ENCODE measurements around the gene JCAD. TPM values are rescaled to one million over a fixed set of nuclear protein-coding genes. Genes with fewer than 3 reads are reported as not detected.

JCAD gene
- total RNA-seq, 1 donor: 2.3 TPM

GRCh38 chr10:30048768-30049517 lies 10.4 kb downstream of the JCAD start:
- no peak for TF ChIP-seq CTCF (IDR thresholded peaks at IDR 0.05; ENCODE audit: insufficient read depth, low read length)
- no peak overlapping the region for H3K4me3 ChIP-seq (ENCODE audit: low read depth, low read length)
- no peak for DNase-seq (ENCODE audit: low read depth)

GRCh38 chr10:30047924-30048531 lies 11.4 kb downstream of the JCAD start:
- DNase-seq (ENCODE audit: low read depth): no peak
- H3K4me3 ChIP-seq (ENCODE audit: low read depth, low read length): no peak overlapping the region
- no peak for TF ChIP-seq CTCF (IDR thresholded peaks at IDR 0.05; ENCODE audit: insufficient read depth, low read length)

- no peak for TF ChIP-seq CTCF (IDR thresholded peaks at IDR 0.05; ENCODE audit: insufficient read depth, low read length)
- DNase-seq (ENCODE audit: low read depth): no peak
- no peak overlapping the region for H3K4me3 ChIP-seq (ENCODE audit: low read depth, low read length)
Measured at GRCh38 chr10:30047430-30047829, 12.0 kb downstream of the JCAD start.

GRCh38 chr10:30046476-30046875 lies 12.9 kb downstream of the JCAD start:
- H3K4me3 ChIP-seq (ENCODE audit: low read depth, low read length): no peak overlapping the region
- no peak for DNase-seq (ENCODE audit: low read depth)
- TF ChIP-seq CTCF (IDR thresholded peaks at IDR 0.05; ENCODE audit: insufficient read depth, low read length): no peak

GRCh38 chr10:30045961-30046360 lies 13.4 kb downstream of the JCAD start:
- no peak overlapping the region for H3K4me3 ChIP-seq (ENCODE audit: low read depth, low read length)
- no peak for DNase-seq (ENCODE audit: low read depth)
- no peak for TF ChIP-seq CTCF (IDR thresholded peaks at IDR 0.05; ENCODE audit: insufficient read depth, low read length)

- no peak for TF ChIP-seq CTCF (IDR thresholded peaks at IDR 0.05; ENCODE audit: insufficient read depth, low read length)
- H3K4me3 ChIP-seq (ENCODE audit: low read depth, low read length): no peak overlapping the region
- DNase-seq (ENCODE audit: low read depth): no peak
Measured at GRCh38 chr10:30043476-30044270, 15.7 kb downstream of the JCAD start.

All from fibroblast of the aortic adventitia (primary cell).